Spleen (tissue), 11 donors: ENCODE data around the gene OLFML3. TPM values are rescaled to one million over a fixed set of nuclear protein-coding genes. Genes with fewer than 3 reads are reported as not detected.
A peak's percentile ranks its signal among the peaks of the same experiment; 100 is the strongest.

Experiments
- DNase-seq: peaks from one replicate; pipeline ENCODE4 v3.0.0-alpha.2; 2020
- H3K27ac ChIP-seq, 8 donors: fragments of 200-600 bp; sonication (generic) in 7 of 8; 1 replicate in 4 of 8; 2 replicates in 4 of 8; pipeline versions ENCODE4 v1.5.0 to v1.8.0; 2016 to 2021; ENCODE audit warnings: inconsistent platforms in 4 of 8, mild to moderate bottlenecking in 4 of 8, moderate library complexity in 1 of 8
- H3K27me3 ChIP-seq, 7 donors: fragments of 200-600 bp; sonication (generic) in 6 of 7; replicated peaks in 1 of 7; 1 replicate in 4 of 7; 2 replicates in 3 of 7; pipeline versions ENCODE4 v1.5.0 to v1.8.0; 2016 to 2021; ENCODE audit warnings: inconsistent platforms in 3 of 7, mild to moderate bottlenecking in 1 of 7
- H3K36me3 ChIP-seq, 6 donors: fragments of 200-600 bp; sonication (generic) in 5 of 6; 1 replicate in 4 of 6; 2 replicates in 2 of 6; pipeline versions ENCODE4 v1.5.0 to v1.8.0; 2016 to 2021; ENCODE audit warnings: inconsistent platforms in 2 of 6
- H3K4me1 ChIP-seq, 6 donors: fragments of 200-600 bp; sonication (generic) in 5 of 6; 1 replicate in 3 of 6; 2 replicates in 3 of 6; pipeline versions ENCODE4 v1.5.0 to v1.8.0; 2016 to 2021; ENCODE audit warnings: inconsistent platforms in 3 of 6
- H3K4me3 ChIP-seq, 8 donors: fragments of 200-600 bp; sonication (generic) in 7 of 8; 1 replicate in 4 of 8; 2 replicates in 4 of 8; pipeline versions ENCODE4 v1.5.0 to v1.8.0; 2016 to 2021; ENCODE audit warnings: inconsistent platforms in 4 of 8, mild to moderate bottlenecking in 4 of 8, moderate library complexity in 2 of 8
- H3K9me3 ChIP-seq, 8 donors: fragments of 200-600 bp; sonication (generic) in 7 of 8; 1 replicate in 4 of 8; 2 replicates in 4 of 8; pipeline versions ENCODE4 v1.5.0 to v1.8.0; 2016 to 2021; ENCODE audit warnings: inconsistent platforms in 4 of 8
- CTCF ChIP-seq, 11 experiments: fragments of 200-600 bp in 7 of 11; fragments of 450-650 bp in 4 of 11; sonication (generic) in 4 of 11; IDR thresholded peaks in 8 of 11; conservative IDR thresholded peaks in 3 of 11; 1 replicate in 7 of 11; 2 replicates in 4 of 11; pipeline versions ENCODE4 v1.4.0 to v1.8.0; 2016 to 2021; ENCODE audit warnings: antibody characterized with exemption in 11 of 11, inconsistent platforms in 4 of 11, mild to moderate bottlenecking in 1 of 11
- POLR2A ChIP-seq, 3 donors: fragments of 450-650 bp; IDR thresholded peaks; one replicate each; pipeline ENCODE4 v1.5.1; 2017; ENCODE audit warnings: antibody characterized with exemption in 3 of 3, mild to moderate bottlenecking in 1 of 3
- POLR2AphosphoS5 ChIP-seq, 3 donors: sonication (generic); formaldehyde crosslinking; IDR thresholded peaks; one replicate each; pipeline ENCODE4 v1.5.1; 2017; ENCODE audit warnings: antibody characterized with exemption in 3 of 3
- WGBS, 5 donors: extraction: QIAGEN DNeasy Blood & Tissue Kit in 3 of 5; methylation state at CpG; one replicate each; pipeline versions ENCODE4 v1.1.5 to v1.1.7; 2013 to 2018; 5-methylcytosine and 5-hydroxymethylcytosine counted together
- intact Hi-C: fragments of 100-400 bp; cut with DNase I; formaldehyde crosslinking; loops from one replicate; pipeline ENCODE4 v1.15.0; 2023; ENCODE audit warnings: low total_unique reads
- polyA plus RNA-seq, 3 donors: library from polyadenylated mRNA; stranded (reverse); fragments of 200-250 nt; gene quantifications; one replicate each; pipeline ENCODE4 v1.2.1, GENCODE V29; 2013
- total RNA-seq, 7 donors: library from RNA; depleted of rRNA in 3 of 7; stranded (reverse); fragments of >200 nt in 3 of 7; fragmentation: NEBNext Ultra II Directional in 4 of 7; extraction: Animal tissue kit (Norgen Biotek cat#: 25700) in 4 of 7; gene quantifications; one replicate each; pipeline versions ENCODE4 v1.1.0 to v1.2.1, GENCODE V29; 2016 to 2021
- donor health status: healthy with polysubstance abuse.
- donor health status: DM: no; HTN: no; CAD: no; lungs with moderate emphysema.
- donor health status: DM: no; HTN: no; CAD: no.
- donor health status: Bipolar disorder and iron deficiency.
- donor health status: healthy.
- donor health status: DM: no; HTN: no; CAD: no.
- donor health status: DM: yes; HTN: yes; CAD: no.

Gene OLFML3
- total and polyA plus RNA-seq, 10 donors: 1.2 to 10.9 (median 5.1) TPM

- Histone ChIP-seq H3K4me3 (no peak overlapping the region), H3K27ac (no peak overlapping the region), H3K4me1 (peaks cover 0 to 10% (median 0%) of the 10 kb centered on the region in 6 donors), H3K27me3 (no peaks in the 10 kb centered on the region), H3K9me3 (no peaks in the 10 kb centered on the region), H3K36me3 (peaks cover 0 to 100% (median 69%) of the 10 kb centered on the region in 6 donors)
- no peak for DNase-seq
- TF ChIP-seq POLR2A (IDR thresholded peaks at IDR 0.05) (no peak), CTCF (IDR thresholded peaks at IDR 0.05 in 8 of 11, conservative IDR thresholded peaks at IDR 0.05 in 3 of 11) (no peak), POLR2AphosphoS5 (IDR thresholded peaks at IDR 0.05) (no peak)
- WGBS, 5 donors: 71 to 93% (median 87%) methylated on average over 1 of the region's 1 CpG
- intact Hi-C loops: no loop called here
These were observed 20.6 kb upstream of the OLFML3 start for GRCh38 chr1:113958691-113959090.

GRCh38 chr1:113963281-113963906, 15.9 kb upstream of the OLFML3 start:
- no peak overlapping the region for H3K4me3 ChIP-seq
- H3K9me3 ChIP-seq: no peaks in the 10 kb centered on the region
- TF ChIP-seq POLR2AphosphoS5 (IDR thresholded peaks at IDR 0.05) (peak in 1 of 3 donors; percentile 24), CTCF (IDR thresholded peaks at IDR 0.05 in 8 of 11, conservative IDR thresholded peaks at IDR 0.05 in 3 of 11) (peak in 1 of 11 experiments; percentile 11), POLR2A (IDR thresholded peaks at IDR 0.05) (no peak)
- intact Hi-C loops: no loop called here
- H3K36me3 ChIP-seq: peaks cover 4 to 100% (median 74%) of the 10 kb centered on the region in 6 donors
- DNase-seq: no peak
- 92 to 94% (median 92%) methylated on average over 12 of the region's 12 CpGs for WGBS, 5 donors
- H3K27ac ChIP-seq: no peak overlapping the region
- peaks cover 0 to 5% (median 0%) of the 10 kb centered on the region in 6 donors for H3K4me1 ChIP-seq
- no peaks in the 10 kb centered on the region for H3K27me3 ChIP-seq

GRCh38 chr1:113965703-113966412, 13.4 kb upstream of the OLFML3 start:
- no peak for TF ChIP-seq POLR2A (IDR thresholded peaks at IDR 0.05)
- TF ChIP-seq POLR2AphosphoS5 (IDR thresholded peaks at IDR 0.05): no peak
- no peak for TF ChIP-seq CTCF (IDR thresholded peaks at IDR 0.05 in 8 of 11, conservative IDR thresholded peaks at IDR 0.05 in 3 of 11)
- H3K4me1 ChIP-seq: peaks cover 0 to 5% (median 0%) of the 10 kb centered on the region in 6 donors
- peaks cover 12 to 100% (median 86%) of the 10 kb centered on the region in 6 donors for H3K36me3 ChIP-seq
- H3K9me3 ChIP-seq: no peaks in the 10 kb centered on the region
- no peak overlapping the region for H3K27ac ChIP-seq
- H3K4me3 ChIP-seq: no peak overlapping the region
- intact Hi-C loops: no loop called here
- no peak for DNase-seq
- H3K27me3 ChIP-seq: no peaks in the 10 kb centered on the region
- WGBS, 5 donors: 89 to 97% (median 94%) methylated on average over 4 of the region's 4 CpGs

GRCh38 chr1:113972954-113973353, 6.3 kb upstream of the OLFML3 start:
- TF ChIP-seq CTCF (IDR thresholded peaks at IDR 0.05 in 8 of 11, conservative IDR thresholded peaks at IDR 0.05 in 3 of 11) (no peak), POLR2AphosphoS5 (IDR thresholded peaks at IDR 0.05) (peak in 1 of 3 donors; percentile 46)
- H3K27me3 ChIP-seq: no peaks in the 10 kb centered on the region
- intact Hi-C loops: no loop called here
- DNase-seq: no peak
- 85 to 95% (median 89%) methylated on average over 9 of the region's 9 CpGs for whole genome bisulfite sequencing, 5 donors
- H3K9me3 ChIP-seq: no peaks in the 10 kb centered on the region
- H3K4me1 ChIP-seq: peaks cover 24 to 41% (median 29%) of the 10 kb centered on the region in 6 donors
- H3K36me3 ChIP-seq: peaks cover 16 to 83% (median 57%) of the 10 kb centered on the region in 6 donors
- H3K4me3 ChIP-seq: no peak overlapping the region
- no peak overlapping the region for H3K27ac ChIP-seq
